H1 (cell line): Measurements from ENCODE around the gene FIP1L1. TPM values are rescaled to one million over a fixed set of nuclear protein-coding genes. Genes with fewer than 3 reads are reported as not detected.

Experiments
- CTCF ChIA-PET: fragments of 300-600 bp; sonication (Branson Sonifier 250); formaldehyde crosslinking; loops from one replicate; lab custom pipeline; 2021; ENCODE audit not compliant: partially characterized antibody; lab: Charles Lee
- POLR2A ChIA-PET: fragments of 300-600 bp; sonication (Branson Sonifier 250); formaldehyde crosslinking; loops from one replicate; lab custom pipeline; 2021; ENCODE audit warnings: inconsistent platforms; ENCODE audit not compliant: partially characterized antibody; lab: Charles Lee
- DNase-seq, 2 experiments: peaks; one replicate each; pipeline versions ENCODE4 v3.0.0 to v3.0.0-alpha.2; 2010 to 2022; ENCODE audit warnings: low spot score in 2 of 2, low read depth in 1 of 2, mixed read lengths in 1 of 2
- FAIRE-seq: peaks from 2 replicates; lab custom pipeline; 2011; peaks lifted over from hg19 to GRCh38; lab: Jason Lieb, UNC
- H2AFZ ChIP-seq: 2 replicates; pipeline ENCODE4 v1.8.1; 2012; ENCODE audit warnings: low read length, inconsistent platforms
- H2AK5ac ChIP-seq: 2 replicates; pipeline ENCODE4 v1.6.1; 2013; ENCODE audit warnings: low read depth, low read length
- H2BK120ac ChIP-seq: replicated peaks from 2 replicates; pipeline ENCODE3; 2013; ENCODE audit warnings: low read depth, low read length, inconsistent platforms
- H2BK12ac ChIP-seq: 2 replicates; pipeline ENCODE4 v1.6.1; 2013; ENCODE audit warnings: low read depth, low read length
- H2BK15ac ChIP-seq: 2 replicates; pipeline ENCODE4 v1.6.1; 2013; ENCODE audit warnings: low read length
- H2BK20ac ChIP-seq: 2 replicates; pipeline ENCODE4 v1.6.1; 2013; ENCODE audit warnings: low read length
- H2BK5ac ChIP-seq: 2 replicates; pipeline ENCODE4 v1.6.1; 2013; ENCODE audit warnings: low read depth, low read length
- H3K14ac ChIP-seq: 2 replicates; pipeline ENCODE4 v1.6.1; 2013; ENCODE audit warnings: inconsistent platforms; ENCODE audit not compliant: insufficient read length
- H3K18ac ChIP-seq: 2 replicates; pipeline ENCODE4 v1.6.1; 2013; ENCODE audit warnings: low read length; ENCODE audit errors: extremely low read depth
- H3K23ac ChIP-seq: 2 replicates; pipeline ENCODE4 v1.6.1; 2013; ENCODE audit warnings: inconsistent platforms; ENCODE audit not compliant: insufficient read length
- H3K23me2 ChIP-seq: 2 replicates; pipeline ENCODE4 v1.6.1; 2013; ENCODE audit warnings: low read depth, low read length
- H3K27ac ChIP-seq: 2 replicates; pipeline ENCODE4 v1.6.1; 2011; ENCODE audit warnings: low read depth, low read length, inconsistent platforms
- H3K27me3 ChIP-seq, 4 experiments: replicated peaks in 1 of 4; 1 replicate in 1 of 4; 2 replicates in 3 of 4; pipeline versions ENCODE4 v1.6.1 to v1.8.1; 2011 to 2013; ENCODE audit warnings: low read length in 3 of 4, mild to moderate bottlenecking in 3 of 4, inconsistent platforms in 2 of 4, mixed read lengths in 2 of 4, moderate library complexity in 1 of 4; ENCODE audit not compliant: control insufficient read depth in 3 of 4, insufficient read depth in 3 of 4; ENCODE audit errors: extremely low read depth in 1 of 4
- H3K36me3 ChIP-seq, 4 experiments: 2 replicates each; pipeline versions ENCODE4 v1.6.1 to v1.8.1; 2011 to 2013; ENCODE audit warnings: mild to moderate bottlenecking in 4 of 4, low read length in 3 of 4, moderate library complexity in 2 of 4, control low read depth in 1 of 4, inconsistent platforms in 1 of 4; ENCODE audit not compliant: insufficient read depth in 4 of 4, control insufficient read depth in 2 of 4
- H3K4ac ChIP-seq: replicated peaks from 2 replicates; pipeline ENCODE3; 2013; ENCODE audit warnings: low read length, low read depth, mixed read lengths, inconsistent platforms; ENCODE audit not compliant: insufficient read length
- H3K4me1 ChIP-seq, 4 experiments: replicated peaks in 1 of 4; 1 replicate in 1 of 4; 2 replicates in 3 of 4; pipeline versions ENCODE4 v1.6.1 to v1.8.1; 2011 to 2013; ENCODE audit warnings: low read length in 3 of 4, inconsistent platforms in 2 of 4, mixed read lengths in 1 of 4; ENCODE audit not compliant: insufficient read depth in 4 of 4, control insufficient read depth in 3 of 4
- H3K4me2 ChIP-seq, 2 experiments: 2 replicates each; pipeline versions ENCODE4 v1.6.1 to v1.8.1; 2011 to 2013; ENCODE audit warnings: low read depth in 2 of 2, low read length in 2 of 2, control low read depth in 1 of 2, inconsistent platforms in 1 of 2, mild to moderate bottlenecking in 1 of 2; ENCODE audit not compliant: insufficient read depth in 1 of 2
- H3K4me3 ChIP-seq, 4 experiments: fragments of 200-600, 300-600 bp in 1 of 4; sonication (generic), shearing (Covaris generic), sonication (Bioruptor Twin) in 1 of 4; 2 replicates each; pipeline versions ENCODE4 v1.5.1 to v1.8.1; 2011 to 2016; ENCODE audit warnings: low read length in 4 of 4, low read depth in 3 of 4, control low read depth in 2 of 4, inconsistent platforms in 2 of 4, mild to moderate bottlenecking in 2 of 4, mixed read lengths in 1 of 4, moderate library complexity in 1 of 4; ENCODE audit not compliant: insufficient read depth in 2 of 4; ENCODE audit errors: extremely low read depth in 1 of 4
- H3K56ac ChIP-seq: replicated peaks from 2 replicates; pipeline ENCODE3; 2013; ENCODE audit warnings: low read depth, mild to moderate bottlenecking, mixed read lengths, low read length, inconsistent platforms; ENCODE audit not compliant: insufficient read length
- H3K79me1 ChIP-seq: 2 replicates; pipeline ENCODE4 v1.6.1; 2013; ENCODE audit warnings: low read depth, low read length, control low read depth
- H3K79me2 ChIP-seq, 2 experiments: 2 replicates each; pipeline versions ENCODE4 v1.6.1 to v1.8.1; 2012 to 2013; ENCODE audit warnings: low read length in 2 of 2, mild to moderate bottlenecking in 2 of 2, inconsistent platforms in 1 of 2; ENCODE audit not compliant: insufficient read depth in 2 of 2, control insufficient read depth in 1 of 2
- H3K9ac ChIP-seq, 4 experiments: replicated peaks in 1 of 4; 1 replicate in 1 of 4; 2 replicates in 3 of 4; pipeline versions ENCODE4 v1.6.1 to v1.8.1; 2011 to 2013; ENCODE audit warnings: low read depth in 3 of 4, low read length in 3 of 4, control low read depth in 2 of 4, mild to moderate bottlenecking in 2 of 4, moderate library complexity in 2 of 4, inconsistent platforms in 1 of 4; ENCODE audit errors: extremely low read depth in 1 of 4
- H3K9me3 ChIP-seq, 2 experiments: 2 replicates each; pipeline versions ENCODE4 v1.6.1 to v1.8.1; 2012 to 2013; ENCODE audit warnings: mild to moderate bottlenecking in 2 of 2, moderate library complexity in 2 of 2, control low read depth in 1 of 2, inconsistent platforms in 1 of 2, low read depth in 1 of 2, low read length in 1 of 2, mixed read lengths in 1 of 2; ENCODE audit not compliant: insufficient read depth in 2 of 2
- H4K20me1 ChIP-seq, 2 experiments: replicated peaks in 1 of 2; 2 replicates each; pipeline versions ENCODE3 to v1.8.1; 2011 to 2013; ENCODE audit warnings: inconsistent platforms in 2 of 2, low read length in 2 of 2, mild to moderate bottlenecking in 1 of 2; ENCODE audit not compliant: insufficient read depth in 2 of 2, control insufficient read depth in 1 of 2
- H4K5ac ChIP-seq: 2 replicates; pipeline ENCODE4 v1.6.1; 2013; ENCODE audit warnings: low read length, low read depth, mixed read lengths, inconsistent platforms; ENCODE audit not compliant: insufficient read length
- H4K8ac ChIP-seq: 2 replicates; pipeline ENCODE4 v1.8.0; 2013; ENCODE audit warnings: mild to moderate bottlenecking, moderate library complexity, low read length, inconsistent platforms; ENCODE audit not compliant: insufficient read depth; ENCODE audit errors: extremely low read depth
- H4K91ac ChIP-seq: replicated peaks from 2 replicates; pipeline ENCODE3; 2013; ENCODE audit warnings: low read length, mixed read lengths, inconsistent platforms; ENCODE audit not compliant: insufficient read length
- EP300 ChIP-seq, 2 experiments: IDR thresholded peaks; 1 replicate in 1 of 2; 2 replicates in 1 of 2; pipeline ENCODE4 v1.6.1; 2011 to 2012; ENCODE audit warnings: low read depth in 2 of 2, low read length in 2 of 2, mild to moderate bottlenecking in 2 of 2, borderline replicate concordance in 1 of 2, inconsistent platforms in 1 of 2, moderate library complexity in 1 of 2
- GABPA ChIP-seq: IDR thresholded peaks from 2 replicates; pipeline ENCODE4 v1.6.1; 2011; ENCODE audit warnings: mild to moderate bottlenecking, low read length, moderate library complexity, borderline replicate concordance; ENCODE audit not compliant: insufficient read depth
- POU5F1 ChIP-seq: IDR thresholded peaks from 2 replicates; pipeline ENCODE4 v1.6.1; 2011; ENCODE audit warnings: low read depth, mild to moderate bottlenecking, low read length, moderate library complexity
- RFX5 ChIP-seq: IDR thresholded peaks from 2 replicates; pipeline ENCODE4 v1.6.1; 2011; ENCODE audit warnings: low read depth, low read length, improper control_type of control experiment, borderline replicate concordance
- TAF1 ChIP-seq: IDR thresholded peaks from 2 replicates; pipeline ENCODE4 v1.6.1; 2011; ENCODE audit warnings: mild to moderate bottlenecking, low read depth, low read length
- WGBS, 2 experiments: shearing (Covaris generic) in 1 of 2; methylation state at CpG; one replicate each; pipeline versions ENCODE4 v1.1.6 to v1.1.7; 2013 to 2015; ENCODE audit warnings: low lambda C conversion rate in 2 of 2, mixed read lengths in 2 of 2, inconsistent platforms in 1 of 2, low coverage in 1 of 2, missing lambda C conversion rate in 1 of 2; ENCODE audit not compliant: insufficient replicate concordance in 2 of 2, insufficient coverage in 1 of 2, insufficient read length in 1 of 2; ENCODE audit errors: extremely low coverage in 1 of 2, missing lambda C conversion rate in 1 of 2; 5-methylcytosine and 5-hydroxymethylcytosine counted together
- polyA plus RNA-seq, 7 experiments: library from polyadenylated mRNA; depleted of rRNA in 3 of 7; stranded (reverse) in 5 of 7; unstranded in 2 of 7; fragments of >200 nt in 5 of 7; fragments of 200-250 nt in 2 of 7; gene quantifications; 1 replicate in 5 of 7; 2 replicates in 1 of 7; 4 replicates in 1 of 7; pipeline versions ENCODE4 v1.2.1 to v1.2.3, GENCODE V29; 2011 to 2013; ENCODE audit warnings: missing spikeins in 2 of 7, mixed read lengths in 2 of 7
- total RNA-seq: library from RNA; stranded (reverse); fragmentation: NEBNext Ultra II Directional; extraction: Animal tissue kit (Norgen Biotek cat#: 25700); gene quantifications from 2 replicates; pipeline ENCODE4 v1.2.1, GENCODE V29; 2021

FIP1L1 gene
- total and polyA plus RNA-seq, 2 of the 8 experiments (the other 6 are each of a cell fraction or from before 2014, with no cell fraction given) = 19.5 to 53.7 TPM

- Histone ChIP-seq H2BK15ac (no peak overlapping the region), H3K14ac (no peak overlapping the region), H3K23ac (no peak overlapping the region), H3K4ac (no peak overlapping the region), H2AK5ac (no peak overlapping the region), H2BK12ac (no peak overlapping the region), H3K36me3 (peaks cover 0 to 41% (median 15%) of the 10 kb centered on the region in 4 experiments; a peak in 5 of 8 replicates), H2BK5ac (no peak overlapping the region), H3K56ac (no peak overlapping the region), H2AFZ (no peak overlapping the region), H3K9ac (no peak overlapping the region), H4K5ac (no peak overlapping the region), H4K91ac (no peak overlapping the region), H2BK20ac (no peak overlapping the region), H4K20me1 (peaks cover 0 to 6% of the 10 kb centered on the region in 2 experiments), H2BK120ac (no peak overlapping the region), H3K18ac (no peak overlapping the region), H3K27me3 (no peaks in the 10 kb centered on the region), H3K79me2 (peaks cover 18 to 54% of the 10 kb centered on the region in 2 experiments), H3K4me2 (no peak overlapping the region), H3K9me3 (no peaks in the 10 kb centered on the region), H3K27ac (no peak overlapping the region), H3K79me1 (0 out of 2 replicates have a peak, but pooled peaks cover 2% of the 10 kb centered on the region), H3K4me3 (no peak overlapping the region), H3K4me1 (no peaks in the 10 kb centered on the region; a peak in 2 of 7 replicates), H4K8ac (no peak overlapping the region), H3K23me2 (peaks cover 2% of the 10 kb centered on the region; the same call in 1 of the 2 replicates)
- DNase-seq = no peak
- ChIA-PET CTCF (interaction anchor here (1.1 to 1.4 kb wide), 2 partner anchors 10 to 67 kb away, joined by 3 to 5 read pairs; no protein-coding TSS in a partner anchor), POLR2A (interaction anchor here (1.0 kb wide), 1 partner anchor 186 kb away, joined by 3 read pairs; no protein-coding TSS in a partner anchor)
- no peak for FAIRE-seq
- WGBS, 2 experiments = 92% methylated on average over 4 of the region's 4 CpGs; no CpG with 5 or more reads in 1 of the 2 experiments
- TF ChIP-seq POU5F1 (no peak), RFX5 (no peak), EP300 (IDR thresholded peaks at IDR 0.05; ENCODE audit: borderline replicate concordance in 1 of 2, low read depth in 2 of 2, low read length in 2 of 2) (no peak), TAF1 (no peak), GABPA (no peak)
Observed at GRCh38 chr4:53380221-53380620, 2.8 kb downstream of the FIP1L1 start.
